ENCODE data around the gene WWOX.

GRCh38 chr16:79150151-79150550 lies 1050.7 kb downstream of the WWOX start:
- TF ChIP-seq POLR2A (IDR thresholded peaks at IDR 0.05; ENCODE audit: low read length) (no peak), GATA1 (IDR thresholded peaks at IDR 0.05; ENCODE audit: low read depth, low read length) (no peak)
